SHP77 (cell line): Measurements from ENCODE around the gene CRYAA.
"Not testable (repeated sequence)": the region's sequence is repeated elsewhere in the genome, so short reads cannot be mapped to it uniquely, and the experiment has no call there.

Source experiments
- DNase-seq, 2 experiments: peaks; one replicate each; lab custom pipeline; 2025; lab: John Stamatoyannopoulos, UW

CRYAA gene

GRCh38 chr21:43168708-43169107 lies at the start of gene CRYAA:
TSS of gene CRYAA (plus strand) at chr21:43169008. CDS start at chr21:43169100, 92 bp downstream.
- DNase-seq = not testable (repeated sequence)

- DNase-seq = not testable (repeated sequence)
Measured at GRCh38 chr21:43130094-43130493, 38.7 kb upstream of the CRYAA start.

GRCh38 chr21:43134520-43134919 lies 34.3 kb upstream of the CRYAA start:
- not testable (repeated sequence) for DNase-seq

GRCh38 chr21:43138944-43139343 lies 29.9 kb upstream of the CRYAA start:
- not testable (repeated sequence) for DNase-seq

GRCh38 chr21:43141407-43141806 lies 27.4 kb upstream of the CRYAA start:
- DNase-seq = not testable (repeated sequence)

- not testable (repeated sequence) for DNase-seq
Measured at GRCh38 chr21:43146637-43147036, 22.2 kb upstream of the CRYAA start.

- not testable (repeated sequence) for DNase-seq
Measured at GRCh38 chr21:43147999-43148398, 20.8 kb upstream of the CRYAA start.

GRCh38 chr21:43149344-43149743 lies 19.5 kb upstream of the CRYAA start:
- DNase-seq = not testable (repeated sequence)

GRCh38 chr21:43153601-43154000 lies 15.2 kb upstream of the CRYAA start:
- DNase-seq = not testable (repeated sequence)

- not testable (repeated sequence) for DNase-seq
Measured at GRCh38 chr21:43159279-43160175, 9.3 kb upstream of the CRYAA start.

GRCh38 chr21:43161826-43162707 lies 6.7 kb upstream of the CRYAA start:
- DNase-seq = not testable (repeated sequence)

- DNase-seq = not testable (repeated sequence)
Measured at GRCh38 chr21:43162708-43163205, 6.1 kb upstream of the CRYAA start.

GRCh38 chr21:43164823-43165222 lies 4.0 kb upstream of the CRYAA start:
- not testable (repeated sequence) for DNase-seq

- not testable (repeated sequence) for DNase-seq
Measured at GRCh38 chr21:43165734-43166133, 3.1 kb upstream of the CRYAA start.

- not testable (repeated sequence) for DNase-seq
Measured at GRCh38 chr21:43169230-43169886, 550 bp downstream of the CRYAA start.

GRCh38 chr21:43169891-43170290 lies 1.1 kb downstream of the CRYAA start:
- not testable (repeated sequence) for DNase-seq

GRCh38 chr21:43172812-43173211 lies 4.0 kb downstream of the CRYAA start:
- DNase-seq = not testable (repeated sequence)

GRCh38 chr21:43173438-43173837 lies 4.6 kb downstream of the CRYAA start:
- not testable (repeated sequence) for DNase-seq

- not testable (repeated sequence) for DNase-seq
Measured at GRCh38 chr21:43173930-43174329, 5.1 kb downstream of the CRYAA start.

GRCh38 chr21:43174998-43175397 lies 6.2 kb downstream of the CRYAA start:
- DNase-seq = not testable (repeated sequence)

- DNase-seq = not testable (repeated sequence)
Measured at GRCh38 chr21:43176621-43177020, 7.8 kb downstream of the CRYAA start.
